Measurements from ENCODE around the gene ACTA1. TPM values are rescaled to one million over a fixed set of nuclear protein-coding genes. Genes with fewer than 3 reads are reported as not detected.

The ACTA1 gene
- total and polyA plus RNA-seq, 2 donors (not counting 1 experiment from before 2014, with no cell fraction given): 0.21 TPM; not detected in 1

- CTCF ChIA-PET: no interaction called here
These were observed 22.3 kb downstream of the ACTA1 start for GRCh38 chr1:229411434-229412055.

More at GRCh38 chr1:229411434-229412055, 22.3 kb downstream of the ACTA1 start:
- H3K4me3 ChIP-seq (ENCODE audit: control extremely low read depth in 1 of 5, extremely low read depth in 1 of 5, insufficient read depth in 1 of 5, low read depth in 2 of 5, low read length in 4 of 5): no peak overlapping the region
- no peaks in the 10 kb centered on the region for H4K20me1 ChIP-seq (ENCODE audit: control insufficient read depth, insufficient read depth, low read length, poor library complexity, severe bottlenecking)
- H3K36me3 ChIP-seq (replicated peaks in 1 of 2; ENCODE audit: control extremely low read depth in 1 of 2, control insufficient read depth in 1 of 2, extremely low read depth in 1 of 2, insufficient read depth in 2 of 2, low read length in 1 of 2): no peaks in the 10 kb centered on the region
- Mint-ChIP-seq H3K27me3 (peaks cover 35% of the 10 kb centered on the region), H3K4me1 (peaks cover 18% of the 10 kb centered on the region), H3K9me3 (ENCODE audit: insufficient read depth) (no peaks in the 10 kb centered on the region), H3K27ac (no peak overlapping the region), H3K4me3 (no peak overlapping the region)
- H3K27me3 ChIP-seq (replicated peaks in 1 of 4; ENCODE audit: control extremely low read depth in 1 of 4, control insufficient read depth in 3 of 4, insufficient read depth in 4 of 4, low read length in 3 of 4): peaks cover 0 to 43% (median 21%) of the 10 kb centered on the region in 4 experiments
- peaks cover 0 to 10% (median 0%) of the 10 kb centered on the region in 3 donors for H3K9me3 ChIP-seq (ENCODE audit: control extremely low read depth in 1 of 3, control insufficient read depth in 2 of 3, insufficient read depth in 1 of 3, low read length in 2 of 3)
- H3K4me2 ChIP-seq (replicated peaks; ENCODE audit: low read depth, low read length, poor library complexity, severe bottlenecking): no peak overlapping the region
- H3K4me1 ChIP-seq (ENCODE audit: control insufficient read depth in 2 of 2, insufficient read depth in 2 of 2, low read length in 2 of 2): peaks cover 12 to 15% of the 10 kb centered on the region in 2 donors
- intact Hi-C loops (cut with micrococcal nuclease): no loop called here
- no peak for TF ChIP-seq EZH2 (IDR thresholded peaks at IDR 0.05; ENCODE audit: borderline replicate concordance, insufficient read depth, low read depth, low read length, poor library complexity, severe bottlenecking)
- no peak for TF ChIP-seq CTCF (IDR thresholded peaks at IDR 0.05)
- POLR2A ChIA-PET: no interaction called here
- DNase-seq (no peak), ATAC-seq (ENCODE audit: low read depth) (no peak)
- H3K79me2 ChIP-seq (ENCODE audit: control insufficient read depth, insufficient read depth, low read length): no peaks in the 10 kb centered on the region
- no peak overlapping the region for H3K9ac ChIP-seq (ENCODE audit: low read length)
- H3K27ac ChIP-seq (ENCODE audit: low read length in 2 of 2): no peak overlapping the region
- no peak overlapping the region for H2AFZ ChIP-seq (ENCODE audit: insufficient read depth, low read depth, low read length, poor library complexity, severe bottlenecking)
- WGBS (ENCODE audit: insufficient coverage): 0% methylated on average over 1 of the region's 11 CpGs

Measured in B cell (primary cell).